ENCODE data around the gene SRSF5. TPM values are rescaled to one million over a fixed set of nuclear protein-coding genes. Genes with fewer than 3 reads are reported as not detected.

The SRSF5 gene
- total and polyA plus RNA-seq, 2 donors (not counting 3 experiments of a cell fraction or from before 2014, with no cell fraction given) = 192 to 253 TPM

GRCh38 chr14:69750495-69750894 is 16.4 kb upstream of the SRSF5 start:
- no TSS peak for BruUV-seq (replicated peaks)
- ChIA-PET CTCF (interaction anchor here (1.0 to 1.2 kb wide), 2 partner anchors 19 to 278 kb away, joined by 3 to 4 read pairs; no protein-coding TSS in a partner anchor), POLR2A (no interaction called here)

More at GRCh38 chr14:69750495-69750894, 16.4 kb upstream of the SRSF5 start:
- dilution Hi-C loops (cut with MboI; ENCODE audit: extremely low pct_ligation_motif_present, low sequenced_read_pairs) = no loop called here
- Histone ChIP-seq H3K9me3 (replicated peaks; ENCODE audit: control insufficient read depth, insufficient read depth, low read length) (no peaks in the 10 kb centered on the region), H3K27me3 (ENCODE audit: control insufficient read depth in 2 of 2, insufficient read depth in 2 of 2, low read length in 2 of 2) (no peaks in the 10 kb centered on the region), H3K4me1 (ENCODE audit: control insufficient read depth, extremely low read depth, insufficient read depth, low read length) (no peaks in the 10 kb centered on the region), H4K20me1 (replicated peaks; ENCODE audit: control insufficient read depth, extremely low read depth, insufficient read depth, low read length) (no peaks in the 10 kb centered on the region), H3K27ac (ENCODE audit: insufficient read depth, low read depth, low read length) (no peak overlapping the region), H3K79me2 (ENCODE audit: control insufficient read depth, insufficient read depth, low read length) (no peaks in the 10 kb centered on the region), H3K9ac (replicated peaks; ENCODE audit: extremely low read depth, insufficient read depth, low read length) (no peak overlapping the region), H2AFZ (ENCODE audit: low read depth, low read length) (no peak overlapping the region), H3K36me3 (ENCODE audit: control insufficient read depth in 2 of 2, extremely low read depth in 1 of 2, insufficient read depth in 2 of 2, low read length in 2 of 2) (no peaks in the 10 kb centered on the region), H3K9me1 (replicated peaks; ENCODE audit: control insufficient read depth, extremely low read depth, insufficient read depth, low read length) (no peaks in the 10 kb centered on the region), H3K4me3 (replicated peaks in 1 of 3; ENCODE audit: insufficient read depth in 1 of 3, low read depth in 1 of 3, low read length in 3 of 3) (no peak overlapping the region), H3K4me2 (ENCODE audit: insufficient read depth, low read length) (no peak overlapping the region)
- no peak for TF ChIP-seq GATA2 (IDR thresholded peaks at IDR 0.05; ENCODE audit: insufficient read depth, insufficient read length, low read depth, low read length)
- TF ChIP-seq MYC (IDR thresholded peaks at IDR 0.05; ENCODE audit: low read depth, low read length) = no peak
- no peak for TF ChIP-seq FOS (IDR thresholded peaks at IDR 0.05; ENCODE audit: borderline replicate concordance, insufficient read depth, low read length)
- no peak for TF ChIP-seq EZH2 (IDR thresholded peaks at IDR 0.05; ENCODE audit: borderline replicate concordance, low read depth, low read length, severe bottlenecking)
- no peak for TF ChIP-seq MAX (IDR thresholded peaks at IDR 0.05; ENCODE audit: insufficient read depth, insufficient read length)
- no peak for TF ChIP-seq CTCF (IDR thresholded peaks at IDR 0.05; ENCODE audit: extremely low read depth in 1 of 2, insufficient read depth in 1 of 2, low read depth in 1 of 2, low read length in 2 of 2)
- TF ChIP-seq POLR2A (IDR thresholded peaks at IDR 0.05; ENCODE audit: low read depth, low read length) = no peak
- TF ChIP-seq POLR2AphosphoS5 (IDR thresholded peaks at IDR 0.05; ENCODE audit: insufficient read depth, low read depth, low read length) = no peak
- TF ChIP-seq JUN (IDR thresholded peaks at IDR 0.05; ENCODE audit: borderline replicate concordance, insufficient read depth, insufficient read length, low read depth) = no peak
- intact Hi-C loops (cut with micrococcal nuclease) = no loop called here
- FAIRE-seq (no peak), DNase-seq (ENCODE audit: low read depth, low spot score) (no peak)

Data from endothelial cell of umbilical vein (primary cell).